LNCAP (cell line): ENCODE measurements around the gene MEGF11.

Experiments
- TF ChIP-seq, protein P1 (sequence below): fragments of 450-650 bp; IDR thresholded peaks from 2 replicates; pipeline ENCODE4 v1.5.1; 2017; ENCODE audit warnings: mild to moderate bottlenecking

Gene MEGF11

DNA sequence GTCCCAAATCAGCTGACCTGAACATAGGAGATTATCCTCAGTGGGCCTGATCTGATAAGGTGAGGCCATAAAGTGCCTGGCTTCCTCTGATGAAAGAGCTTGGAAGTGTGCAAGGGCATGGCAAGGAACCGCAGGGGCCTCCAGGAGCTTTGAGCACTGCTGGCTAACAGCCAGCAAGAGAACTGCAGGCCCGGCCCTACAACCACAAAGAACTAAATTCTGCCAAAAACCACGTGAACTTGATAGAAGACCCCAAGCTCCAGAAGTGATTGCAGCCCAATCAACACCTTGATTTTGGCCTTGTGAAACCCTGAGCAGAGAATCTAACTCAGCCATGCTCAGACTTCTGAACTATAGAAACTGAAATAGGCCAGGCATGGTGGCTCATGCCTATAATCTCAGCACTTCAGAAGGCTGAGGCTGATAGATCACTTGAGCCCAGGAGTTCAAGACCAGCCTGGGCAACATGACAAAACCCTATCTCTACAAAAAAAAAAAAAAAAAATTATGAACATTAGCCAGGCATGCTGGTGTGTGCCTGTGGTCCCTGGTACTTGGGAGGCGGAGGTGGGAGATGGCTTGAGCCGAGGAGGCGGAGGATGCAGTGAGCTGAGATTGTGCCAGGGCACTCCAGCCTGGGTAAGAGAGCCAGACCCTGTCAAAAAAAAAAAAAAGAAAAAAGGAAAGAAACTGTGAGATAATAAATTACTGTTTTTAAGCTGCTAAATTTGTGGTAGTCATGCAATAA is 32.2 kb upstream of the MEGF11 start:
- TF ChIP-seq, protein P1, sequence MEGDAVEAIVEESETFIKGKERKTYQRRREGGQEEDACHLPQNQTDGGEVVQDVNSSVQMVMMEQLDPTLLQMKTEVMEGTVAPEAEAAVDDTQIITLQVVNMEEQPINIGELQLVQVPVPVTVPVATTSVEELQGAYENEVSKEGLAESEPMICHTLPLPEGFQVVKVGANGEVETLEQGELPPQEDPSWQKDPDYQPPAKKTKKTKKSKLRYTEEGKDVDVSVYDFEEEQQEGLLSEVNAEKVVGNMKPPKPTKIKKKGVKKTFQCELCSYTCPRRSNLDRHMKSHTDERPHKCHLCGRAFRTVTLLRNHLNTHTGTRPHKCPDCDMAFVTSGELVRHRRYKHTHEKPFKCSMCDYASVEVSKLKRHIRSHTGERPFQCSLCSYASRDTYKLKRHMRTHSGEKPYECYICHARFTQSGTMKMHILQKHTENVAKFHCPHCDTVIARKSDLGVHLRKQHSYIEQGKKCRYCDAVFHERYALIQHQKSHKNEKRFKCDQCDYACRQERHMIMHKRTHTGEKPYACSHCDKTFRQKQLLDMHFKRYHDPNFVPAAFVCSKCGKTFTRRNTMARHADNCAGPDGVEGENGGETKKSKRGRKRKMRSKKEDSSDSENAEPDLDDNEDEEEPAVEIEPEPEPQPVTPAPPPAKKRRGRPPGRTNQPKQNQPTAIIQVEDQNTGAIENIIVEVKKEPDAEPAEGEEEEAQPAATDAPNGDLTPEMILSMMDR, result no peak

DNA sequence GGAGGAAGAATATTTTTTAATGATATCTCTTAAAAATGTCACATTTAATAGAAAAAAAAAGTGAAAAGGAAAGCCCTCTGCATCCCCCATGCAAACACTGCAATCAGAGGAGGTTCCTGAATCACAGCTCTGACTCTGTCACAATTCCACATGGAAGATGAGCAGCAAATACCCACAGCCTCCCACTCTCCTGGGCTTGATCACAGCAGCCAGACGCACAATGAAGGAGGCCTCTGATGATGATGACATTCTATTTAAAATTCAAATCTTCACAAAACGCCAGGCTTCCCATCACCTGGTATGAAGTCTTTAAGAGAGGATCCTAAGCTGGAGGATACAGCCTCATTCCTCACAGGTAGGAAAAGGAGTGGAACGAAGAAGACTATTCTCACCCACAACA is 30.7 kb upstream of the MEGF11 start:
- TF ChIP-seq, protein P1, result no peak

DNA sequence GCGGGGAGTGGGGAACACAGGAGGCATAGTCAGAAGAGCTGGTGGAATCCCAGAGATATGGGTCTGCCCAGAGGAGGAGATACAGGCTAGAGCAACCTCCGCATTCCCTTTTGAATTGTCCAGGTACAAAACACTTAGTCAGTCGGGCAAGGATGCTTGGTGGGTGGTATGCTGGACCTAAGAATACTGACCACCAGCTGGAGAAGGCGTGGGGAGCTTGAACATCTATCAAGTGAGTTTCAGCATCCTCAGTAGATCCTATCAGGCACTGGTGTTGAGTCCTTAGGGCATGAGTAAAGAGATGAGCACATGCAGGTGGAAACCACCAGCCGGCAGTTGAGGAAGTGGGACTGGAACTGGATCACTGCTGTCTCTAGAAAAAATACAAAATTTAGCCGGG is 25.1 kb upstream of the MEGF11 start:
- TF ChIP-seq, protein P1, result no peak

GRCh38 chr15:66278056-66278455 is 24.5 kb upstream of the MEGF11 start:
- TF ChIP-seq, protein P1, result no peak

- TF ChIP-seq, protein P1, result no peak
Measured at GRCh38 chr15:66276546-66276945, 23.0 kb upstream of the MEGF11 start.

GRCh38 chr15:66275352-66275751 is 21.8 kb upstream of the MEGF11 start:
- TF ChIP-seq, protein P1, result no peak

- TF ChIP-seq, protein P1, result no peak
Measured at GRCh38 chr15:66270932-66271331, 17.4 kb upstream of the MEGF11 start.
